Melanocyte of skin (primary cell): Measurements from ENCODE around the gene AMIGO1. TPM values are rescaled to one million over a fixed set of nuclear protein-coding genes. Genes with fewer than 3 reads are reported as not detected.

Experiments used
- total RNA-seq, 2 donors: library from RNA; depleted of rRNA; stranded (reverse); fragments of >200 nt; gene quantifications; 2 replicates each; pipeline ENCODE4 v1.2.3, GENCODE V29; 2012

Gene AMIGO1, protein sequence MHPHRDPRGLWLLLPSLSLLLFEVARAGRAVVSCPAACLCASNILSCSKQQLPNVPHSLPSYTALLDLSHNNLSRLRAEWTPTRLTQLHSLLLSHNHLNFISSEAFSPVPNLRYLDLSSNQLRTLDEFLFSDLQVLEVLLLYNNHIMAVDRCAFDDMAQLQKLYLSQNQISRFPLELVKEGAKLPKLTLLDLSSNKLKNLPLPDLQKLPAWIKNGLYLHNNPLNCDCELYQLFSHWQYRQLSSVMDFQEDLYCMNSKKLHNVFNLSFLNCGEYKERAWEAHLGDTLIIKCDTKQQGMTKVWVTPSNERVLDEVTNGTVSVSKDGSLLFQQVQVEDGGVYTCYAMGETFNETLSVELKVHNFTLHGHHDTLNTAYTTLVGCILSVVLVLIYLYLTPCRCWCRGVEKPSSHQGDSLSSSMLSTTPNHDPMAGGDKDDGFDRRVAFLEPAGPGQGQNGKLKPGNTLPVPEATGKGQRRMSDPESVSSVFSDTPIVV
- total RNA-seq: under 1 TPM; 0.33 to 0.69 TPM

DNA sequence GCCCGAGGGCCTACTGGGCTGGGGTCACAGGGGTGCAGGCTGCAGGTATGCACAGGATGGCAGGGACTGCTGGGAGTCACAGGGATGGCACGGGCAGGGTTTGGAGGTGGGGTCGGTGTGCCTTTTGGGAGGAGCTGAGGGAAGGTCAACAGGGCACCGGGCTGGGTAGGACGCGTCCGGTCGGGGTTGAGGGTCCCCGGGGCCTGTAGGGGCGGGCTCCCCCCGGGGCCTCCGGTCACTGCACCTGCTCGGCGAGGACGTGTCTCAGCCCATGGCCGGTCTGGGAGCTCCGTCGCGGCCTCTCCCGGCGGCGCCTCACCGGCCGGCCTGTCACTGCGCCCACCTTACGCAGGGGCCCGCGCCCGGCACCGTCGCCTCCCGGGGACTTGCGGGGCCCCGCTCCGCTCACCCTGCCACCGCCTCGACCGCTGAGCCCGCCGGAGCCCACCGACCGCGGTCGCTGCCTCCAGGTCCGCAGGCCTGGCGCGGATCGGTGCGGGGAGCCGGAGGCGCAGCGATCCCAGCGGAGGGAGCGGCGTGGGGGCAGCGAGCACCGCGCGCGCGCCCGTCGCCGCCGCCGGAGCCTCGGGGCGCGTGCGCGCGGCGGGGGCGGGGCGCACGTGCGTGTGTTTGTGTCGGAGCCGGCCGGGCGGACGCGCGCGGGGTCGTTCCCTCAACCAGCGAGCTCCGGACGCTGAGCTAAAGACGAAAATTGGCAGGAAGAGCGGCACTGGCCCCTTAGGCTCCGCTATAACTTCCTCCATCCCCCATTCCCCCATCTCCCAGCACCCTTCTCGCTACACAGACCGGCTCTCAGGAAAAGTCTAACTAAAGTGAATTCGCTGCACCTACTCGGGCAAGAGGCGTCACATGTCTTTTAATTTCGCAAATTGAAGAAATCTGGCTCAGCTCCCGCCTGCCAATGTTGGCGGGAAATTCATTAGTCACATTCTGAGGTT lies at the start of gene AMIGO1:
TSS of gene AMIGO1 (minus strand) at position 552 of the 959 bp plus-strand sequence. CDS start 815 bp downstream, outside the sequence.

DNA sequence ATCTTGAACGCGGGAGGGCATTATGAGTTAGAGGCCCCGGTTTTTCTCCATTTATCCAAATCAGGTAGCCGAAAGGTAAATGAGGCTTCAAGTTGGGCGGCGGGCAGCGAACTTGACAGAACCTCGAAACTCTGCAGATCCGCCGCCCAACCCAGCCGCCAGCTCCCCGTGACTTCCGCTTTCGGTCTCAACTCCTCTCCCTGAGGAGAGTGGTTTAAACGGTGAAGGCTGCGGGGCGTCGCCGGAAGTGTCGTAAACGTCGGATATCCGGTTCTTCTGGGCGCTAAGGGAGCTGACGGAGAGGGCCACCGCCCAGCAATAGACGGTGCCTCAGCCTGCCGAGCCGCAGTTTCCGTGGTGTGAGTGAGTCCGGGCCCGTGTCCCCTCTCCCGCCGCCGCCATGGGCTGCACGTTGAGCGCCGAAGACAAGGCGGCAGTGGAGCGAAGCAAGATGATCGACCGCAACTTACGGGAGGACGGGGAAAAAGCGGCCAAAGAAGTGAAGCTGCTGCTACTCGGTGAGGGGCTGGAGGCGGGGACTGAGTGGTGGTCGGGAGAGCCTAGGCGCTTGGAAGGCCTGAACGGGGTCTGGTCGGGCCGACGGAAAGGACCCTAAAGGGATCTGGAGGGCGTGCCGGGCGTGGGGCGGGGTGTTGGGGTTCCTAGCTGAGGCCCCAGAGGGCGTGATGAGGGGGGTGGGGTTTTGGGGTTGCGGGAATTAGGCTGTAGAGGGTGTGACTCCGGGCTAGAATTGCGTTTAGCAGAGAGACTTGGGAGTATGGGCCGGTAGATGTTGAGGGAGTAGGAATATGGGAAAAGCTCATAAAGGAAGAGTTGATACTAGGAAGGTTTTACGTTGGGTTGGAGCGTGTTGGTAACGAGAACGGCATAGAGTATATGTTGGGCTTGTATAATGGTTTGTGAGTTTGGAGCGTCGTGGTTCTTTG lies 39.1 kb upstream of the AMIGO1 start, which contains the start of gene GNAI3:
TSS of gene GNAI3 (plus strand) at position 295 of the 947 bp plus-strand sequence. CDS start at position 401, 106 bp downstream.

DNA sequence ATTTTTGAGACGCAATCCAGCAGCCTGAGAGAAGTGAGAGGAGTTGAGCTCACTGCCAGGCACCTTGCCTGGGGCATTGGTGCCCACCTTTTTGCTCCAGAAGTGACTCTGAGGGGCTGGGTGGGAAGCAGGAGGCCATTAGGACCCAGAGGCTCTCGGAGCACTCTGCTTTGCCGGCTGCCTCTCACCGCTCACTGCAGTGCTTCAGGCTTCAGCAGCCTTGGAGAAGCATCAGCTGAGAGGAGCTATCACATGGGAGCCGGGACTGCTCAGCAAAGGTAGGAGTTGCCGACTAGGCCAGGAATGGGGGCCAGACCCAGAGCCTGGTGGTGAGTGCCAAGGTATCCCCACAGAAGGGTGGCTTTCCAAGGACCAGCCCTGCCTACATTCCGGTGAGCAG lies 30.1 kb upstream of the AMIGO1 start, which contains the start of gene GPR61:
TSS of gene GPR61 (plus strand) at position 197 of the 400 bp plus-strand sequence. CDS start 3,151 bp downstream, outside the sequence.

DNA sequence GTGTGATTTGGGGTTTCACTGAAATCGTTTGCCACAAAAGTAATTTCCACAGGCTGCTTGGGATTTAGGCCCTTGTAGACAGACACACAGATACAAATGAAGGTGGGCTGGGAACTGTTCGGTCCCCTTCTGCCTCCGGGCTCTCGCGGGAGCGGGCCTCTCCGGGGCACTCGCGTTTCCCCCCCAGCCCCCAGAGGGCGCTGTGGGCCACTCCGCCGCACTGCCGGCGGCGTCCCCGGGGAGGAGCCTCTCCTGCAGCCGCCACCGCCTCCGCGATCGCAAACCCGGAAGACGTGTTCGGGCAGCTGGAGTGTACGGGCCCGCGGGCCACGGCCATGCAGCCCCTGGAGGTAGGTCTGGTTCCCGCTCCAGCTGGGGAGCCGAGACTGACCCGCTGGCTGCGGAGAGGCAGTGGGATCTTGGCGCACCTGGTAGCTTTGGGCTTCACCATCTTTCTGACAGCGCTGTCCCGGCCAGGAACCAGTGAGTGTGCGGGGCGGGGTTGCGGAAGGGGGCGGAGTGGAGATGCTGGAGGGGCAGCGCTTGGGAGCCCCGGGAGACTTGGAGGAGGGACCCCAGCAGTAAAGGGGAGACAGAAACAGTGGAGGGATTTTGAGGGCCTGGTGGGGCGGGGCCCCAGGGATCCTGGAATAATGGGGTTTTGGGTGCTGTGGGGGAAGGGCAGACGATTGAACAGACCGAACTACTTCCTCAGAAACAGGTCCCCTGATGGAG lies 15.6 kb downstream of the AMIGO1 start, which contains the start of gene CYB561D1:
TSS of gene CYB561D1 (plus strand) at position 290 of the 735 bp plus-strand sequence. CDS start at position 336, 46 bp downstream.

DNA sequence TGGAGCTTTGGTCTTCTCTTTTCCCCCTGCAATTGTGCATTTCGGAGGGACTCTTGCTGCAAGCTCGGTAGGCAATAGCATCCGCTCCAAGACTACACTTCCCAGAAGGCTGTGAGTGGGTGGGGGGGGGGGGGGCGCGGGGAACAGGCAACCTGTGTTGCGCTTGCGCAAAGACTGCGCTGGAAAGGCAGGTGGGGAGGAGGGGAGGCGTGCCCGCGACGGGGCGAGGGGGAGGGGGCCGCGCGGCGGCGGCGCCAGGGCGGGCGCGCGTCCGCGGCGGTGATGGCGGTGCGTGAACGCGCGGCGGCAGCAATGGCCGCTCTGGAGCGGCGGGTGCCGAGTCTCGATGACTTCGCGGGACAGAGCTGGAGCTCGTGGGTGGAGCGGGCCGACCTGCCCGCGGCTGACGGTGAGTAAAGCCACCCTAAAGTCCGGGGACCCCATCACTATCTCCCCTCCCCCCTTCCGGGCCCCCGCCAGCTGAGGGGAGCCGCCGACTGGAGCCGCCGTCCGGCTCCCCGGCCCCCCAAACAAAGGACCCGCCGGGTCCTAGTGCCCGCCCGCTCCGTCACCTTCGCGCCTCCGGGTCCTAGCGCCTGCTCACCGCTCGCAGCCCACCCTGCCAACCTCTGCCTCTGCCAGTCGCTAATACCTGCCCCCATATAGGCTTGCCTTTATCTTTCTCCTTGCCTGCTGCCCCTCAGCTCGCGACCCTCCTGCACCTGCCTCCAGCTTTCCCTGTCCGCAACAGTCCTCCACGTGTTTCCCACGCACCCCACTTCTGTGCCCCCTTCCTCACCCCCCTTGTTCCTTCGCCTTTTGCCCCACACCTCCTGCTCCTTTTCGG lies 25.6 kb downstream of the AMIGO1 start, which contains the start of gene ATXN7L2:
TSS of gene ATXN7L2 (plus strand) at position 234 of the 847 bp plus-strand sequence. CDS start at position 283, 49 bp downstream.

DNA sequence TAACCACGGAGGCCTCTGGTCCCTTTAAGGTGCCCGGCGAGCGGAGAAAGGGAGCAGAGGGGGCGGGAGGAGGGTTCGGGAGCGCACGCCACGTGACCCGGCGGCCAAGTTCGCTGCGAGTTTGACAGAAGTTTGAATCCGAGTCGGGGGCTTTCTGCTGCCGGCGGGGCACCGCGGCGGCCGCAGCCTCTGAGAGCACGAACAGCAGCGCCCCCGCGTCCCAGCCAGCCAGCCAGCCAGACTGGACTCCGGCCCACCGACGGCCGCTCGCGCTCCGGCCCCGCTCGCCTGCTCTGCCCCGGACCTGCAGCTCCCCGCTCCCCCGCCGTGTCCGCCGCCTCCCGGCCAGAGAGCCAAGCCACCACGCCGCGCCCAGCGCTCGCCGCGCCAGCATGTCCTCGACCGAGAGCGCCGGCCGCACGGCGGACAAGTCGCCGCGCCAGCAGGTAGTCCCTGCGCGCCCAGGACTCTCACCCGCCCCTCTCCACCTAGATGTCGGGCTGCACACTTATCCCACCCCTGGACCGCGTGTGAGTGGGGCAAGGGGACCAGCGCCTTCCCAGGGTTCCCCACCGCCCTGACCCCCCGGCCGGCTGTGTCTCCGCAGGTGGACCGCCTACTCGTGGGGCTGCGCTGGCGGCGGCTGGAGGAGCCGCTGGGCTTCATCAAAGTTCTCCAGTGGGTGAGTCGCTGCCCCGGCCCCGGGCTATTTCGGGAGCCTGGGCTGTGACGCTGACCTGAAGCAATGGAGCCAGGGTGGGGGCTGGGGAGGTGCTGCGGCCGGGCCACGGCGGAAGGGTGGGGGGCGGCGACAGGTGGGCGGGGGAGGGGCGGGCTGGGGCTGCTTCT lies 42.9 kb downstream of the AMIGO1 start, which contains the start of gene SYPL2:
TSS of gene SYPL2 (plus strand) at position 95 of the 849 bp plus-strand sequence. CDS start at position 393, 298 bp downstream.

Other genes with a start within 250 kb of the AMIGO1 start
- 10 to 100 TPM; 20.3 to 58.9 TPM for gene PSRC1, start 226.6 kb downstream of the AMIGO1 start, total RNA-seq
- gene MYBPHL, start 202.7 kb downstream of the AMIGO1 start, total RNA-seq: under 1 TPM in 1 of 2 donors, not detected in 1; under 0.01 TPM
- 10 to 100 TPM; 82.3 to 83.3 TPM for gene SORT1, start 111.8 kb downstream of the AMIGO1 start, total RNA-seq
- gene PSMA5, start 83.3 kb downstream of the AMIGO1 start, total RNA-seq: 10 to 100 TPM; 58.8 to 86.9 TPM
- under 1 TPM; 0.33 to 0.34 TPM for gene SYPL2, start 43.2 kb downstream of the AMIGO1 start, total RNA-seq
- gene ATXN7L2, start 25.8 kb downstream of the AMIGO1 start, total RNA-seq: 1 to 10 TPM; 2.1 to 3.7 TPM
- 1 to 10 TPM; 3.3 to 6.9 TPM for gene CYB561D1, start 15.6 kb downstream of the AMIGO1 start, total RNA-seq
- gene GPR61, start 30.1 kb upstream of the AMIGO1 start, total RNA-seq: under 1 TPM in 1 of 2 donors, not detected in 1; 0.34 TPM
- gene GNAI3, start 38.9 kb upstream of the AMIGO1 start, total RNA-seq: 10 to 100 TPM in 1 of 2 donors, 1 to 10 TPM in 1; 8.3 to 13.3 TPM
- under 1 TPM in 1 of 2 donors, not detected in 1; 0.33 TPM for gene GNAT2, start 109.9 kb upstream of the AMIGO1 start, total RNA-seq
- gene AMPD2, start 110.1 kb upstream of the AMIGO1 start, total RNA-seq: 10 to 100 TPM; 30.3 to 46.3 TPM
- 10 to 100 TPM; 24.4 to 25.6 TPM for gene GSTM4, start 146.4 kb upstream of the AMIGO1 start, total RNA-seq
- gene GSTM2, start 158.3 kb upstream of the AMIGO1 start, total RNA-seq: 10 to 100 TPM; 14.0 to 17.9 TPM
- 10 to 100 TPM; 11.4 to 45.6 TPM for gene GSTM1, start 178.1 kb upstream of the AMIGO1 start, total RNA-seq
- gene GSTM5, start 202.5 kb upstream of the AMIGO1 start, total RNA-seq: under 1 TPM in 1 of 2 donors, not detected in 1; 0.33 TPM
- gene GSTM3, start 231.3 kb upstream of the AMIGO1 start, total RNA-seq: 100 to 1,000 TPM in 1 of 2 donors, 10 to 100 TPM in 1; 52.3 to 108 TPM